NCI-H146 treated with DMSO at 0.1 percent for 48 hours (cell line): ENCODE data around the gene GPR35.

Source experiments
- DNase-seq: peaks from one replicate; lab custom pipeline; 2025; ENCODE audit not compliant: unreplicated experiment; lab: John Stamatoyannopoulos, UW

GPR35 gene

DNA sequence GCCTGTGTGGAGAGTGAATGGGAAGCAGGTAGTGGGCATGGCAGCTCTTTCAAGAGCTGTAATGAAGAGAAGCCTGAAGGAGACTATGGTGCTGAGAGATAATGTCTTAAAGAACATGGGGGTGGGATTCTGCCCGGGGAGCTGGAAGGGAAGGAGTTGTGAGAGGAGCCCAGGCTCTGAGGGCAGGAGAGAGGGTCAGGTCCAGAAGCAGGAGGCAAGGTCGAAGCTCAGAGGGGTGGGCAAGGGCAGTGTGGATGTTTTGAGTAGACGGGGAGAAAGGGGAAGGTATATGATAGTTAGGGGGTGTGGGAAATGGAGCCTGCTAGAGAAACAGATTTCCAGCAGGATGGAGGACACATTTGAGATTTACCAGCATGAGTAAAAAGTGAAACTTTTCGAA lies 36.6 kb upstream of the GPR35 start:
- DNase-seq: no peak

- DNase-seq: no peak
These were observed 35.9 kb upstream of the GPR35 start for GRCh38 chr2:240589375-240589774.

GRCh38 chr2:240589850-240590525 lies 35.3 kb upstream of the GPR35 start:
- DNase-seq: no peak

DNA sequence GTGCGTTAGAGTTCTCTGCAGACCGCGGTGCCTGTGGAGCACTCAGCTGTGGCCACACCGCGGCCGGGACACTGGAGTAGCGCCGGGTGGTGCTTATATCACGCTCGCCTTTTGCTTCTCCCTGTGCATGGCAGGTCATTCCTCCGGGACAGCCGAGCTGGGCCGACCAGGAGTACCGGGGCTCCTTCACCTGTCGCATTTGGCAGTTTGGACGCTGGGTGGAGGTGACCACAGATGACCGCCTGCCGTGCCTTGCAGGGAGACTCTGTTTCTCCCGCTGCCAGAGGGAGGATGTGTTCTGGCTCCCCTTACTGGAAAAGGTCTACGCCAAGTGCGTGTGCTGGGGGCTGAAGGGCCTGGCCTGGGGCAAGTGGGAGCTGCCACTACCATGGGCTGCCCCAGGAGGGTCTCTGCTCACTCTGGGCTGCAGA lies 34.6 kb upstream of the GPR35 start:
- no peak for DNase-seq

GRCh38 chr2:240591226-240591625 lies 34.1 kb upstream of the GPR35 start:
- no peak for DNase-seq

DNA sequence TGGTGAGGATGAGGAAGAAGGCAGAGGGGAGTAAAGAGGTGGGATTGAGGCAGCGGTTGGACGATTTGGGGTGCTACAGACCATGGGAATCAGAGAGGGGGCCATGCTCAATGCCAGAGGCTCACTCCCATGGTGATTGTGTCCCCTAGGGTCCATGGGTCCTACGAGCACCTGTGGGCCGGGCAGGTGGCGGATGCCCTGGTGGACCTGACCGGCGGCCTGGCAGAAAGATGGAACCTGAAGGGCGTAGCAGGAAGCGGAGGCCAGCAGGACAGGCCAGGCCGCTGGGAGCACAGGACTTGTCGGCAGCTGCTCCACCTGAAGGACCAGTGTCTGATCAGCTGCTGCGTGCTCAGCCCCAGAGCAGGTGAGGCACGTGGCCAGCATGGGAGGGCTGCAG lies 33.5 kb upstream of the GPR35 start:
- no peak for DNase-seq

DNA sequence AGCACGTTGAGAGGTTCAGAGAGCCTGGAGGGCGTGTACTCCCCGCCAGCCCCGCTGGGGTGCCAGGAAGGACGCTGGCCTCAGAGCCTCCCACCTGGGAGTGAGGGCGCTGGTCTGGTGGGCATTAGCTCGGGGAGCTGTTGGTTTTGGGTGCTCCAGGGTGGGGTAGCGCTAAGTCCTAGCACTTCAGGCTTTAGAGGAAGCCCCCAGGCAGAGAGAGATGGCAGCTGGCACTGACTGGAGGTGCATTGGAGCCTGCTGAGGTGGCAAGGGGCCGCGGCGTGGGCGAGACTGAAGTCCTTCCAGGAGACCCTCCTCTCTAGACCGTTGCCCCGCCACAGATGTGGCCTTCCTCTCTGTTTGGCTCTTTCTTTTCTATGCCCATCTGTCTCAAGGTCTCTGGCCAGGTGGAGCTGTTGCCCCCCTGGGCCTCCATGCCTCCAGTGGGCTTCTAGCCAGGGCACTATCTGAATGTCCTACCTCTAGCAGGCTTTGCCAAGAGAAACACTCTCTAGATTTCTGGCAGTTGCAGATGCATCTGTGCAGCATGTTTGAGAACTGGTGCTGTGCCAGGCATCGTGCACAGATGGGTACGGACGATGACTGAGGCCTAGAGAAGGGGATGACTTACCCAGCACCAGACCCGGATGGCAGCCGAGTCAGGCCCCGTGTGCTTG lies 32.1 kb upstream of the GPR35 start:
- no peak for DNase-seq

DNA sequence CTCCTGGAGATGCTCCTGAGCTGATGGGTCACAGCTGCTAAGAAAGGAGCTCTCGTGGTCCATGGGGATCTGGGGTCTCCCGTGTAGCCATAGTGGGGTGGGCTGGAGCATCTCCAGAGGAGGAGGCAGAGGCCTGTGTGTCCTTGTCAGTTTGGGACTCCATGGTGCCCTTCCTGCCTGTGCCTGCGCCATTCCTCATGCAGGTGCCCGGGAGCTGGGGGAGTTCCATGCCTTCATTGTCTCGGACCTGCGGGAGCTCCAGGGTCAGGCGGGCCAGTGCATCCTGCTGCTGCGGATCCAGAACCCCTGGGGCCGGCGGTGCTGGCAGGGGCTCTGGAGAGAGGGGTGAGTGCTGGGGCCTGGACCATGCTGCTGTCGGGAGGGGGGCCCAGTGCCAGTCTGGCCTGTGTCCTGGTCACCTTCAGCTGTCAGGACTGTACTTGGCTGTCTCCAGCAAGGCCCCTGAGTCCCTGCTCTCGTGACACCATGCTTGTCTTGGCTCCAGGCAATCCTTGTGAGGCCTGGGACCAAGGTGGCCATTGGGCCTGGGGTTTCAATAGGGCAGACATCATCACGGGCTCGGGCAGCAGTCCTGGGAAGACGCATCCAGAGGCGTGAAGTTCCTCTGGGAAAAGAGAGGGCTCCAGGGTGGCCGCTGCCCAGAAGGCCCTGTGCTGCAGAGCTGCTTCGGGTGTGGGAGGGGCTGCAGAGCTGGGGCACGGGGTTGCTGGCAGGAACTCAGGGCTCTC lies 31.4 kb upstream of the GPR35 start:
- DNase-seq: no peak

DNA sequence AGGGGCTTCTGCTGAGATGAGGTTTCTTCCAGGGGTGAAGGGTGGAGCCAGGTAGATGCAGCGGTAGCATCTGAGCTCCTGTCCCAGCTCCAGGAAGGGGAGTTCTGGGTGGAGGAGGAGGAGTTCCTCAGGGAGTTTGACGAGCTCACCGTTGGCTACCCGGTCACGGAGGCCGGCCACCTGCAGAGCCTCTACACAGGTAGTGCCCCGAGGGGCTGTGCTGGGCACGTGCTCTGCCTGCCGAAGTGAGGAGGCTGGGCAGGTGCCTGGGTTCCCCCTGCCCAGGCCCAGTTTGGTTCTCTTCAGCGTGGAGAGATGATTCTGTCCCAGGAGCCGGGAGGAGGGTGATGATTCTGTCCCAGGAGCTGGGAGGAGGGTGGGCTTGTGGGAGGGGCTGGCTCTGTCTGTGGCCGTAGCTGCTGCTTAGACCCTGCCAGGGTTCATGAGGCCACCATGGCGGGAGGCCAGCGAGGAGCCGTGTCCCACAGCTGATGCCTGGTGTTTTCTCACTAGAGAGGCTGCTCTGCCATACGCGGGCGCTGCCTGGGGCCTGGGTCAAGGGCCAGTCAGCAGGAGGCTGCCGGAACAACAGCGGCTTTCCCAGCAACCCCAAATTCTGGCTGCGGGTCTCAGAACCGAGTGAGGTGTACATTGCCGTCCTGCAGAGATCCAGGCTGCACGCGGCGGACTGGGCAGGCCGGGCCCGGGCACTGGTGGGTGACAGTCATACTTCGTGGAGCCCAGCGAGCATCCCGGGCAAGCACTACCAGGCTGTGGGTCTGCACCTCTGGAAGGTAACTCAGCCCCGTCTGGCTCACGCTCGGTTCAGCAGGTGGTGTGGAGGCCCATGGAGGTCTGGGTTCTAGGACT lies 30.5 kb upstream of the GPR35 start:
- no peak for DNase-seq

GRCh38 chr2:240595381-240596079 lies 29.8 kb upstream of the GPR35 start:
- no peak for DNase-seq

GRCh38 chr2:240596080-240596460 lies 29.2 kb upstream of the GPR35 start:
- DNase-seq: no peak

DNA sequence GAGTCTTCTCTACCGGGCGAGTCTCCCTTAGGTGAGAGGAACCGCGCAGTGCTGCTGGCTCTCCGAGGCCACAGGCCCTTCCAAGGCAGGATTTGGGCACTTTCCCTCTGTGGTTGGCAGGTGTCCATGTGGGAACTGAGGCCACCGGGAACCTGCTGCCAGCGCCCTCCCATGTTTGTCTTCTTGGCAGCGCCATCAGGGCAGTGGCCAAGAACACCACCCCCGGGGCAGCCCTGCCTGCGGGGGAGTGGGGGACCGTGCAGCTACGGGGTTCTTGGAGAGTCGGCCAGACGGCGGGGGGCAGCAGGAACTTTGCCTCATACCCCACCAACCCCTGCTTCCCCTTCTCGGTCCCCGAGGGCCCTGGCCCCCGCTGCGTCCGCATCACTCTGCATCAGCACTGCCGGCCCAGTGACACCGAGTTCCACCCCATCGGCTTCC lies 28.8 kb upstream of the GPR35 start:
- no peak for DNase-seq

GRCh38 chr2:240597054-240597418 lies 28.2 kb upstream of the GPR35 start:
- DNase-seq: no peak

DNA sequence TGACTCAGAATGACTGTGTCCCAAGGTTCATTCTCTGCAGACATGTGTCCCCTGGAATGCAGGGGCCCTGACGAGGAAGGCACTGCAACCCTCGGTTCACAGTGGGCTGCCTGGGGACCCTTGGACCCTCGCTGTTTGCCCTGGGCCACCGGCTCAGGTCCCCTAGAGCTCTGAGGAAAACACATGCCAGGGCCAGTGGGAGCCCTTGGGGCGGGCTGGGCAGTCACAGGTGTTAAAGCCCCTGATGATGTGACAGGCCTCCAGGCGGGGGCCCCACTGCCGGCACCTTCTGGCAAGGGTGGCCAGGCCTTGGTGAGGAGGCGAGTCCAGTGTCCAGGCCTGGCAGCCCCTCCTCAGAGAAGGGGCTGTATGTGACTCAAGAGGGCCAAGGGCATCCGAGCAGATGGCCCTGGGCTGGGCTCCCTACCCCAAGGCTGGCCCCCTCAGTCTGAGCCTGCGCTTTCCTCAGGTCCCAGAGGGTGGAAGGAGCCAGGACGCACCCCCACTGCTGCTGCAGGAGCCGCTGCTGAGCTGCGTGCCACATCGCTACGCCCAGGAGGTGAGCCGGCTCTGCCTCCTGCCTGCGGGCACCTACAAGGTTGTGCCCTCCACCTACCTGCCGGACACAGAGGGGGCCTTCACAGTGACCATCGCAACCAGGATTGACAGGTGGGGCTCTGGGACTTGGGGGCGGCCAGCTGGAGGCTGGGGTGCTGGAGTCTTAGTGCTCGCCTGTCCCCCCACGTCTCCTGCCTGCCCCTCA lies 27.7 kb upstream of the GPR35 start:
- DNase-seq: no peak

DNA sequence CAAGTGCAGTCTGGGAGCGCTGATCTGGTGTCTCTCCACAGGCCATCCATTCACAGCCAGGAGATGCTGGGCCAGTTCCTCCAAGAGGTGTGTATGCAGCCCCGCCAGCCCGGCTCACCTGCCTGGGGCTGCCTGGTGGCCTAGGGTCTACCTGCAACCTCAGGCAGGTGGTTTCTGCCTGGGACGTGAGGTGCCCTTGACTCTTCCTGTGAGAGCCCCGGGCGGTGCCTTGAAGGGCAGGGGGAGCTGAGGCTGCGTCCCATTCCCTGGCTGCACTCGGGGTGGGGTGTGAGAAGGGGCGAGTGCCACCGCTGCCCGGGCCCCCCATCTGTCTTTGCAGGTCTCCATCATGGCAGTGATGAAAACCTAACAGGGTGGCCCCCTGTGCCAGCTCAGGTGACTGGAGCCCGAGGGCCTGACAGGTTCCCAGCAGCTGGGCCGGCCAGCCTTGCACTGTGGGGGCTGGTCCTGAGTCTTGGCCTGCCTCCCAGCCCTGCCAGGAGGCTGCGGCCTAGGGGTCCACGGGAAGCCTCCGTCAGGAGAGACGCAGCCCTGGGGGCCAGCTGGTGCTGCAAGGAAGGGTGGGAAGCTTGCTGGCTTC lies 26.9 kb upstream of the GPR35 start:
- no peak for DNase-seq

- no peak for DNase-seq
These were observed 26.1 kb upstream of the GPR35 start for GRCh38 chr2:240599141-240599583.

- no peak for DNase-seq
These were observed 24.8 kb upstream of the GPR35 start for GRCh38 chr2:240600451-240600961.

- no peak for DNase-seq
These were observed 24.0 kb upstream of the GPR35 start for GRCh38 chr2:240601061-240601830.

GRCh38 chr2:240601831-240602160 lies 23.5 kb upstream of the GPR35 start:
- DNase-seq: no peak
